MCF 10A (cell line): ENCODE data around the gene VKORC1L1. TPM values are rescaled to one million over a fixed set of nuclear protein-coding genes. Genes with fewer than 3 reads are reported as not detected.
A peak's percentile ranks its signal among the peaks of the same experiment; 100 is the strongest.

Experiments
- BruUV-seq: library from RNA; stranded (reverse); fragments of 400-500 nt; replicated peaks from 2 replicates; lab custom pipeline; 2021; lab: Mats Ljungman, UMichigan
- CTCF ChIA-PET: fragments of 300-600 bp; sonication (Branson Sonifier 250); formaldehyde crosslinking; extraction: SDS; loops from one replicate; lab custom pipeline; 2021; ENCODE audit warnings: antibody characterized with exemption, inconsistent platforms; lab: Yijun Ruan, JAX
- POLR2A ChIA-PET: fragments of 300-600, 350-650 bp; sonication (Branson Sonifier 250); formaldehyde crosslinking; extraction: SDS; loops from one replicate; lab custom pipeline; 2020; ENCODE audit warnings: antibody characterized with exemption, inconsistent platforms; lab: Yijun Ruan, JAX
- DNase-seq: peaks from one replicate; pipeline ENCODE4 v3.0.0-alpha.2; 2018; ENCODE audit not compliant: unreplicated experiment
- H3K27ac Mint-ChIP-seq: one replicate; pipeline ENCODE4 v1.8.0; 2022; ENCODE audit warnings: mild to moderate bottlenecking, low read depth, mixed read lengths; ENCODE audit not compliant: unreplicated experiment
- H3K27me3 Mint-ChIP-seq: one replicate; pipeline ENCODE4 v1.8.0; 2022; ENCODE audit warnings: mixed read lengths; ENCODE audit not compliant: insufficient read depth, unreplicated experiment
- H3K36me3 Mint-ChIP-seq: one replicate; pipeline ENCODE4 v1.8.0; 2022; ENCODE audit warnings: mild to moderate bottlenecking, moderate library complexity, mixed read lengths; ENCODE audit not compliant: insufficient read depth, unreplicated experiment
- H3K4me1 Mint-ChIP-seq: one replicate; pipeline ENCODE4 v1.8.0; 2022; ENCODE audit warnings: mixed read lengths; ENCODE audit not compliant: insufficient read depth, unreplicated experiment
- H3K4me3 Mint-ChIP-seq: one replicate; pipeline ENCODE4 v1.8.0; 2022; ENCODE audit warnings: mild to moderate bottlenecking, moderate library complexity, mixed read lengths; ENCODE audit not compliant: unreplicated experiment
- H3K9me3 Mint-ChIP-seq: one replicate; pipeline ENCODE4 v1.8.0; 2022; ENCODE audit warnings: mixed read lengths; ENCODE audit not compliant: unreplicated experiment
- intact Hi-C: fragments of 100-400 bp; cut with micrococcal nuclease; formaldehyde crosslinking; loops from 2 replicates; pipeline ENCODE4 v1.14.1; 2022
- total RNA-seq: library from RNA; stranded (reverse); gene quantifications from 2 replicates; pipeline ENCODE4 v1.2.3, GENCODE V29; 2022
- TF ChIP-seq, protein P1 (sequence below): fragments of 200-600 bp; IDR thresholded peaks from one replicate; pipeline ENCODE4 v1.8.0; 2022; ENCODE audit warnings: antibody characterized with exemption, mild to moderate bottlenecking; ENCODE audit not compliant: unreplicated experiment

The VKORC1L1 gene
- total RNA-seq, 1 experiment from 2014 or later = 28.7 TPM

DNA sequence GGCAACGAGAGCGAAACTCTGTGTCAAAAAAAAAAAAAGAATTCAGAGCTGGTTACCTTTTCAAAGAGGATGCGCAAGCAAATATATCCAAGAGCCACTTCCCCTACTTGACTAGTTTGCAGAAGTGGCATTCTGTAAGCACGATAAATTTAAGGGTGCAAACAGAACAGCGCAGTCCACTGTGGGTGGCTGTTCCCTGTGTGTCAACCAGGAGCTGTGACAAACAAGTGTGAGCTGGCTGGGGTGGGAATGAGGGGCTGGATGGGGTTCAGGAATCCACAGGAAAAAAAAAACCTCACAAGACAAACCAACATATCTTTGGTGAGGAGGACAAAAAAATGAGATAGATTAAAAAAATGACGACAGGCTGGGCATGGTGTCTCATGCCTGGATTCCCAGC lies 93.3 kb downstream of the VKORC1L1 start:
- Mint-ChIP-seq H3K4me1 (no peaks in the 10 kb centered on the region), H3K27ac (no peak overlapping the region), H3K36me3 (peaks cover 87% of the 10 kb centered on the region), H3K9me3 (no peaks in the 10 kb centered on the region), H3K27me3 (no peaks in the 10 kb centered on the region), H3K4me3 (no peak overlapping the region)
- intact Hi-C loops = no loop called here
- TF ChIP-seq, protein P1, sequence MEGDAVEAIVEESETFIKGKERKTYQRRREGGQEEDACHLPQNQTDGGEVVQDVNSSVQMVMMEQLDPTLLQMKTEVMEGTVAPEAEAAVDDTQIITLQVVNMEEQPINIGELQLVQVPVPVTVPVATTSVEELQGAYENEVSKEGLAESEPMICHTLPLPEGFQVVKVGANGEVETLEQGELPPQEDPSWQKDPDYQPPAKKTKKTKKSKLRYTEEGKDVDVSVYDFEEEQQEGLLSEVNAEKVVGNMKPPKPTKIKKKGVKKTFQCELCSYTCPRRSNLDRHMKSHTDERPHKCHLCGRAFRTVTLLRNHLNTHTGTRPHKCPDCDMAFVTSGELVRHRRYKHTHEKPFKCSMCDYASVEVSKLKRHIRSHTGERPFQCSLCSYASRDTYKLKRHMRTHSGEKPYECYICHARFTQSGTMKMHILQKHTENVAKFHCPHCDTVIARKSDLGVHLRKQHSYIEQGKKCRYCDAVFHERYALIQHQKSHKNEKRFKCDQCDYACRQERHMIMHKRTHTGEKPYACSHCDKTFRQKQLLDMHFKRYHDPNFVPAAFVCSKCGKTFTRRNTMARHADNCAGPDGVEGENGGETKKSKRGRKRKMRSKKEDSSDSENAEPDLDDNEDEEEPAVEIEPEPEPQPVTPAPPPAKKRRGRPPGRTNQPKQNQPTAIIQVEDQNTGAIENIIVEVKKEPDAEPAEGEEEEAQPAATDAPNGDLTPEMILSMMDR = no peak
- ChIA-PET POLR2A (interaction anchor here (1.2 to 1.6 kb wide), 2 partner anchors 10 to 15 kb away, joined by 3 to 5 read pairs; no protein-coding TSS in a partner anchor), CTCF (interaction anchor here (0.6 kb wide), 1 partner anchor 887 kb away, joined by 3 read pairs; no protein-coding TSS in a partner anchor)
- no peak for DNase-seq
- BruUV-seq = no TSS peak

DNA sequence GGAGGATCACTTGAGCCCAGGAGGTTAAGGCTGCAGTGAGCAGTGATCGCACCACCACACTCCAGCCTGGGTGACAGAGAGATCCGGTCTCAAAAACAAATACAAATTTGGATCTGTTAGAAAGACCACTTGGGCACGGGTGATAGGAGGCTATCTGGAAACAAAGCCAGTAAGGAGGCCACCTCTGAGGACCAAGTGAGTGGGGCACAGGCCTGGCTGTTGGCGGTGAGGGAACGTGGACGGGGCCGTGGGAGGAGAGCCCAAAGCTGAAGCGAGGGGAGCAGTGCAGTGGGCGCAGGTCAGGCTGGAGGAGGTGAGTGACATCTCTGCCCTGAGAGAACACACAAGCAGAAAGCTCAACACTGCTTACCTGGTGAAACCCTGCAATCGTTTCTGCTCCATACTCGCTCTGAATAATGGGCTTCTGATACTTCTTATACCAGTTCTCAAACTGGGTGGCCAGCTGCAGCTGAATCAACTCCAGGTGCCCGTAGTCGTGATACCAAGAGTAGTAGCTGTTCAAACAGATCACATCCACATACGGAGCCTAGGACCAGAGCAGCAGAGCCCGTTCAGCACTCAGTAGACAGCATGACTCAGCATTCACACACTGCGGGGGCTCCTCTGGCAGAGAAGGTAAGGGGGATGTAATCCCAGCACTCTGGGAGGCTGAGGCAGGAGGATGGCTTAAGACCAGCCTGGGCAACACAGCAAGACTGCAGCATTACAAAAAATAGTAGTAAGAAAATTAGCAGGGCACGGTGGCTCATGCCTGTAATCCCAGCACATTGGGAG lies 94.7 kb downstream of the VKORC1L1 start:
- ChIA-PET POLR2A (interaction anchor here (1.6 kb wide), 1 partner anchor 13 kb away, joined by 5 read pairs; no protein-coding TSS in a partner anchor), CTCF (interaction anchor here (1.7 kb wide), 1 partner anchor 14 kb away, joined by 4 read pairs; no protein-coding TSS in a partner anchor)
- no TSS peak for BruUV-seq

GRCh38 chr7:65968256-65969185 lies 95.6 kb downstream of the VKORC1L1 start:
- no peak for DNase-seq
- POLR2A ChIA-PET = interaction anchor here (1.0 kb wide), 1 partner anchor 10 kb away, joined by 4 read pairs; no protein-coding TSS in a partner anchor
- H3K9me3 Mint-ChIP-seq = no peaks in the 10 kb centered on the region
- H3K4me1 Mint-ChIP-seq = no peaks in the 10 kb centered on the region
- H3K27ac Mint-ChIP-seq = no peak overlapping the region
- CTCF ChIA-PET = interaction anchor here (1.7 kb wide), 1 partner anchor 13 kb away, joined by 4 read pairs; no protein-coding TSS in a partner anchor
- H3K4me3 Mint-ChIP-seq = no peak overlapping the region
- peaks cover 78% of the 10 kb centered on the region for H3K36me3 Mint-ChIP-seq
- no peaks in the 10 kb centered on the region for H3K27me3 Mint-ChIP-seq
- TF ChIP-seq, protein P1 = no peak
- BruUV-seq = no TSS peak
- intact Hi-C loops = no loop called here

More for the DNA sequence above, 94.7 kb downstream of the VKORC1L1 start:
- TF ChIP-seq, protein P1 = no peak
- no peaks in the 10 kb centered on the region for H3K27me3 Mint-ChIP-seq
- H3K27ac Mint-ChIP-seq = peak overlapping the region; percentile 23
- H3K4me1 Mint-ChIP-seq = no peaks in the 10 kb centered on the region
- intact Hi-C loops = no loop called here
- H3K9me3 Mint-ChIP-seq = no peaks in the 10 kb centered on the region
- peaks cover 83% of the 10 kb centered on the region for H3K36me3 Mint-ChIP-seq
- H3K4me3 Mint-ChIP-seq = no peak overlapping the region
- no peak for DNase-seq
